ENCODE measurements around the gene FTO.

The FTO gene

DNA sequence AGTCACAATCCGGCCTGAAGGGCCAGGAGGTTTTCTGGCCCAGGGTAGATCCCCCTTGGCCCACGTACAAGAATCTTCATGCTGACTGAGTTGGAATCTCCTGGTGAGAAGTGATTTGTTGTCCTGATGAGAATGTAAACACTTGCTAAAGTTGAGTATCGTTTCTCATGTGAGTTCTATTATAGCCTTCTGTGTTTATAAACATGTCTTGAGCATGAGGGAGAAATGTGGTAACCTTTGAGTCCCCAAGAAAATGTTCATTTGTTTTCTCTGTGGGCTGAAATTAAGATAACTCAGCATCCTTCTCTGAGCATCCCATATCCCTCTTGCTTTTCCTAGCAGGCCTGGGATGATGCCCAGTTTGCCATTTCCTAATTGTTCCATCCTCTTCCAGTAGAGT, 204.8 kb downstream of the FTO start:
- no peak for DNase-seq

- no peak for DNase-seq
Measured at GRCh38 chr16:53910990-53911389, 207.0 kb downstream of the FTO start.

- DNase-seq, result no peak
Measured at GRCh38 chr16:53911513-53911912, 207.6 kb downstream of the FTO start.

DNA sequence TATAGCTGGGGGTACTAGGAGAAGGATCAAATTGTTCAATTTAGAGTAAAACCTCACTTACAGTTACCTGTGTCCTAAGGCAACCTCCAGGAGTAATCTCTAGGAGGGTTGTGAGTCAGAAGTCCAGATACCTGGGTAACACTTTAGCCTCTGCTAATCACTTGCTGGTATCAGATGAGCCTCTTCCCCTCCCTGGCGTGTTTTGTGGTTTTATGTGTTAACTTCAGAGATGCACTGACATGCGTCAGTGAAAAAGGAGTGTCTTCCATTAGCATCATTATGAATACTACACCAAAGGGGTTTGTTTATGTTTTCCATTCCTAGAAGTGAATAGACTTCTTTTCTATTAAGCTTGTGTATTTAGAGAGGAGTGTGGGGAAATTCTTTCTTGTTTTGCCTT, 208.2 kb downstream of the FTO start:
- peak; percentile 18 for DNase-seq

DNA sequence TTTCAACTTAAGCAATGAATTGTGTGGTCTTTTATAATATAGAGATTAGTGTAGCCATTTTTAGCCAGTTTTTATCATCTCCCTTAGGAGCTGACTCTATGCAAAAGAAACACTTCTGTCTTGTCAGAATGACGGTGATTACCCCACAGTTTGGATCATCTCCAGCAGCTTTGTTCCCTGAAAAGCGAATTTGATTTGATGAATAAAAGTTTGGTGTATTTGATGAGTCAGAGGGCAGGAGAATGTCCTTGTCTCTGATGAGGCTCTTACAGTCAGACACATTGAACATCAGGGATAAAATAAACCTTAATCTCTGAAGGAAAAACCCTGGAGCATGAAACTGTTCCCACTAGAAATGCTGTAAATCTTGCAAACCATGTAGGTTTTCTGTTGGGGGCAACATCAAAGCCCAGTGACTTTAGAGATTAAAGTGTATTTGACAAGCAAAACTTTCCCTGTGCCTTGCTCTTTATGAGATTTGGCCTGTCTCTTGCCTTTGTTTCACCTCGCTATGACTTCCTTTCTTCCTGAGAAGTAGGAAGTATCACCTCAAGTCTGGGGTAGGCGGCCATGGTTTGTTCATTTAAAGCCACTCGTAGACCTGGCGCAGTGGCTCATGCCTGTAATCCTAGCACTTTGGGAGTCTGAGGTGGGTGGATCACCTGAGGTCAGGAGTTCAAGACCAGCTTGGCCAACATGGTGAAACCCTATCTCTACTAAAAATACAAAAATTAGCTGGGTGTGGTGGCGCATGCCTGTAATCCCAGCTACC, 209.3 kb downstream of the FTO start:
- DNase-seq, result no peak

DNA sequence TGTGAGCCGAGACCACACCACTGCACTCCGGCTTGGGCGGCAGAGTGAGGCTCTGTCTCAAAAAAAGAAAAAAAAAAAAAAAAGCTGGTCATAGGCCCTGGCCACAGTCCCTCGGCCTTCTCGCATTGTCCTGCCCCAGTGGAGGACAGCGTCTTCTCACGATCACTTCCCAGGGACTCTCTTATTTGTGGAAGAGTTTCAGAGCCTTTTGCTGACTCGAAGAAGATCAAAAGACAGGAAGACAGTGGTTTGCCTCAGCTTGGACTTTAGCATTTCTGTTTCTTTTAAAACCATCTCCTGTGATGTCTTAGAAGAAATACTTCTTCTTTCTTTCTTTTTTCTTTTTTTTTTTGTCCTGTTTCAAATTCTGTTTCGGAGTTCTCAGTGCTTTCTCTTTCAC, 210.0 kb downstream of the FTO start:
- DNase-seq, result no peak

- no peak for DNase-seq
Measured at GRCh38 chr16:53914736-53915135, 210.8 kb downstream of the FTO start.

- DNase-seq, result no peak
Measured at GRCh38 chr16:53915452-53916160, 211.7 kb downstream of the FTO start.

GRCh38 chr16:53920988-53921387, 217.0 kb downstream of the FTO start:
- DNase-seq, result no peak

DNA sequence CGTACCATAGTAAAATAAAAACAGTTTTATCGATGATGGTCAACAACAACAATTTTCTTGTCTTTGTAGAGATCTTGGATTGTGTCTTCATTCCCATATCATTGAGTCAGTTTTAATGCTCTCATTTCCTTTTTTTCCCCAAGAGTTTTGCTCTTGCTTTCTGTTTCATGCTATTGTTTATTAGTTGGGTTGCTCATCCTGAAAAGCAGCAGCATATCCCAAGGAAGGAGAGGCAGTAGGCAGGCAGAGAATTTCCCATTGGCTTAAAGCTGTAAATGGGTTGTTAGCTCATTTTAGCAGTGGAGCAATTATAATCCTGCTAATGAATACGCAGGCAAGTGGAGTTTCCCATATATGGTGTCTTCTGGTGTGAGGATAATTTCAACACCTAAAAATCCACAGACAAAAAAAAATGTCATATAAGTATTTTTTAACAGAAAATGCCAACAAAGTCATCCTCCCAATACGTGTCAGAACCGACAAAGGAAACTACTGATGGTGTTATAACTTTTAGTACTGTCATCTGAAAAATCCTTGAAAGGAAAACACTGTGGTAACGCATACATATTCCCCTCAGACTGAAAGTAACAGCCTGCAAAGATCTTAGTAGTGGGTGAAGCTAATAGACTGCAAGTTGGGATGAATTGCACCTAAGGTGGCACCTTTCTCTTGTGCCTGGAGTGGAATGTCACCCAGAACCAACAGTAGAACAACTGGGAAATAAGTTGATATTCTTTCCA, 218.3 kb downstream of the FTO start:
- DNase-seq, result no peak

DNA sequence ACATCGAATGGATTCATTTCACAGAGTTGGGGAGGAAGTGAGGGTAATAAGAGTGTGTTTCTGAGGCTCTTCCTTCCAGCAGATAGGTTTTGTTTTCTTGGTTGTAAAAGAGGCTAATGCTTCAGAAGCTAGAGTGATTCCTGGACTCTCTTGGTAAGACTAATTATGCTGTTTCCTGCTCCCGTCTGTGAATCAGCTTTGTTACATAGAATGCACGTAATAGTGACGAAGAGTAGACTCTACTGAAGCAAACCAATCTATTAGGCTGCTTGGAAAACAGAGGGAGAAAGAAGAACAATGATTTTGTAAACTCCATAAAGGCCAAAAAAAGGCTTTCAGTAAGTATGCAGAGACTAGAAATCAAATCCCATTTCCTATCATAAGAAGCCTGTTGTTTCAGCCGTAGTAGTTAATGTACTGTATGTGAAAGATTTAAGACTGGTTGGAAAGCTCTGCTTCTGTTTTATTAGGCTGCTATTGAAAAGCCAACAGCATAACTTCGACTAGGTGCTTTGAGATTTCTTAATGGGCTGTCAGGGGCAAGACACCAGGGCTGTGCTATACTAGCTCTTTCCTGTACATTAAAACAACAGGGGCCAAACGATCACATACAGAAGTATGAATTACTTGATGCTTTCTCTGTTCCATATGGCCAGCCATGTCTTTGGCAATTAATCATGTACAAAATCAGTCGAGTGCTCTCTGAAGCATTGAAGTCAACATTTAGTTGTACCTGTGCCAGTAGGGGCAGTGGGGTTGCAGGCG, 219.0 kb downstream of the FTO start:
- DNase-seq, result no peak

GRCh38 chr16:53924331-53925106, 220.6 kb downstream of the FTO start:
- no peak for DNase-seq

- DNase-seq, result no peak
Measured at GRCh38 chr16:53925107-53925410, 221.1 kb downstream of the FTO start.

GRCh38 chr16:53925526-53925925, 221.6 kb downstream of the FTO start:
- no peak for DNase-seq

- no peak for DNase-seq
Measured at GRCh38 chr16:53926209-53926608, 222.3 kb downstream of the FTO start.

GRCh38 chr16:53932975-53933374, 229.0 kb downstream of the FTO start:
- no peak for DNase-seq

DNA sequence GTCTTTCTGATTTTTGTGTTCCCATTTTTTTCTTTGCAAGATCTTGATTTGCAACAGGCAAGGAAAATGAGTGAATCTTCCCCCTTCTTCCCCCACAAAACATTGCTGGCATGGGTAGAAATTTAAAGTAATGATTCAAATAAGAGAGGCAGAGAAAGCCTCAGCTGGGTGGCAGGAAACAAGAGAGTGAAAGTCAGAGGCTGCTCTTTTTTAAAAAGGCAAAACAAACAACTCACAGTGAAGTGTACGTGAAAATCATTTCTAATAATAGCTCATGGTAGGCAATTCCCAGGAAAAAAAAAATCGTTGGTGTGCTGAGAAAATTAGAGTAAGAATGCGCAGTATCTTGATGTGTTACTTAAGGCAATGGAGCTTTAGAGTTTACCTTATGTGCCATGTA, 229.5 kb downstream of the FTO start:
- no peak for DNase-seq

DNA sequence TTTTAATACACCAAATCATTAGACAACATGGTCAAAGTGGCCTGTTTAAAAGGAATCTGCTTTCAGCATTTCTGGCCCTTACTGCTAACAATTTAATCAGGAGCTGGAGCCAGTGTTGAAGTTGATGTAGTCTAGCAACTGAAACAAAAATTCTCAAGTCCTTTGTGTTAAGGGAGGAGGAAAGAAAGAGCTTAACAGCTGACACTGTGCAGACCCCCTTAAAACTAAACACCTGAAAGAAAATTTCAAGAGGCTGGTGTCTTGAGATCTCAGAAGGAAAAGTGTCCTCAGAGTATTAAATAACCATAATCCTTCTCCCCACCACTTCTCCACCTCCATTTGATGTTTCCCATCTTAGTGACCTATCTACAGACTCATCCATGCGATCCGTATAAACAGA, 232.1 kb downstream of the FTO start:
- no peak for DNase-seq

- no peak for DNase-seq
Measured at GRCh38 chr16:53936529-53936928, 232.6 kb downstream of the FTO start.

DNA sequence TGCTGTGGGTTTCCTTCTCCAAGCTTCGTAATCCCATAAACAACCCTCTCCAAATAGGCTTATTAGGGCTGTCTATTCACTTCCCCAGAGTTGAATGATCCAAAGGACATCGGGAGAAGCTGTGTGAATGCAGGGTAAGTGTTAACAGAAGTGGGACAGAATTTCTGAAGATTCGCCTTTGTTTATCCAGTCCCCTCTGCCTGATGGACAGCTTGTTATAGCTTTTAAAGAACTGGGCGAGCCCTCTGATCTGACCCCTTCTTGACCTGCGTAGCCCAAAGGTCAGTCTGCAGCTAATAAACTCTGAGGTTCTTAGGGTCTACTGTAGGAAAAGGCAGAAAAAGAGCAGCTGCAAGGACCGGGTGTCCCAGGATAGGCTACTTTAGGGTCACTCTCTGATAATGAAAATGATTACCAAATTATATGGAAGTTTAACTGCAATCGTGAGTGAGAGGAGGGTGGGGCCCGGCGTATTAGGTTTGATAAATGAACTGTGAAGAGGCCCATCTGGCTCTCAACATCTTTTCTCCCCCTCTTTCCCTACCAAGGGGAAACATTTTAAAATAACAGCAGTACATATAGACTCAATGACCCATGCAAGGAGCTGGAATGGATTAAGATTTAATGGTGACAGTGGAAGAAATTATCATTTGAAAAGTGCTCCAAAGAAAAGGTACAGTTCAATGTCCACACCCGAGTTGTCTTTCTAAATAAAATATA, 233.4 kb downstream of the FTO start:
- no peak for DNase-seq

DNA sequence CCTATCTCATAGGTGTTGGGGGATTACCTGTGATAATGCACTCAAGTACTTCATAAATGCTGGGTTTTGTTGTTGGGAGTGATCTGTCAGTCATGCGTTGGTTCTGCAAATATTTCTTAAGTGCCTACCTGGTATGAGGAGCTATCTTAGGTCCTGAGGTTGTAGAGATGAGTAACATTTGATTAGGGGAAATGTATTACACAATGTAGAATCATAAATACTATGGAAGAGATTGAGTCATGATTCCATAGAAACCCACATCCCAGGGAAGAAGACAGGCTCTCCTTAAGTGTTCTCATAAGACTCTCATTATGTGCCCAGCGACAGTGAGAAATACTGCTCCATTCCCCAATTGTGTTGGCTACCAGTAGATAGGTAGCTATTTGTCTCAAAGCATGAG, 240.1 kb downstream of the FTO start:
- DNase-seq, result no peak

DNA sequence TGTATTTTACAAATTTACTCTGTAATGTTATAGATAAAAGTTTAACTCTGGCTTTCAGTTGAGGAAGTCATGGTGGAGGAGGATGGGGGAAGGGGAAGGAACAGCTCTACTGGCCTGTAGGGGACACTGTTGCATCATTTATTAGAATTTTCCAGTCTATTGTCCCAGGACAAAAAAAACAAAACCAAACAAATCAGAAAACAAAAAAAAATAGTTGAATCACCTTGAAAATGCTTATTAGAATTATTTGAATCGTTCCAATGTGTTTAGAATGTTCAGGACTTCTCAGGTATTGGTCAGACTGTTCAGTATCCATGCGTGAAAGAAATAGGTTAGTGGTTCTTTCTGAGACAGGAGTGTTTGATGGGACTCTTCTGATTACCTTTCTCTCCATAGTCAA, 242.0 kb downstream of the FTO start:
- DNase-seq, result no peak
